H9 (cell line): ENCODE measurements around the gene ABHD4. TPM values are rescaled to one million over a fixed set of nuclear protein-coding genes. Genes with fewer than 3 reads are reported as not detected.

Experiments
- DNase-seq: peaks from one replicate; pipeline ENCODE4 v3.0.0-alpha.2; 2017
- H2AFZ ChIP-seq: one replicate; pipeline ENCODE4 v1.6.1; 2013; ENCODE audit warnings: mild to moderate bottlenecking, low read length, control low read depth, moderate library complexity
- H2AK5ac ChIP-seq: 2 replicates; pipeline ENCODE4 v1.6.1; 2013; ENCODE audit warnings: low read length, control low read depth, mixed read lengths; ENCODE audit not compliant: insufficient read length
- H2BK120ac ChIP-seq: one replicate; pipeline ENCODE4 v1.6.1; 2013; ENCODE audit warnings: low read depth, mild to moderate bottlenecking, low read length, control low read depth, inconsistent platforms; ENCODE audit not compliant: poor library complexity, severe bottlenecking
- H2BK12ac ChIP-seq: 2 replicates; pipeline ENCODE4 v1.6.1; 2013; ENCODE audit warnings: low read length, control low read depth, mixed read lengths, low read depth; ENCODE audit not compliant: insufficient read length
- H2BK15ac ChIP-seq: 2 replicates; pipeline ENCODE4 v1.6.1; 2013; ENCODE audit warnings: low read depth, low read length, control low read depth
- H2BK20ac ChIP-seq: one replicate; pipeline ENCODE4 v1.6.1; 2013; ENCODE audit warnings: low read depth, mild to moderate bottlenecking, low read length, control low read depth, inconsistent platforms; ENCODE audit not compliant: poor library complexity, severe bottlenecking
- H2BK5ac ChIP-seq: 2 replicates; pipeline ENCODE4 v1.6.1; 2013; ENCODE audit warnings: low read length, control low read depth, mixed read lengths; ENCODE audit not compliant: insufficient read length
- H3K14ac ChIP-seq: 2 replicates; pipeline ENCODE4 v1.6.1; 2013; ENCODE audit warnings: low read length, control low read depth; ENCODE audit not compliant: insufficient read depth
- H3K18ac ChIP-seq: 2 replicates; pipeline ENCODE4 v1.6.1; 2013; ENCODE audit warnings: low read depth, mild to moderate bottlenecking, mixed read lengths, low read length, control low read depth; ENCODE audit not compliant: insufficient read length
- H3K23ac ChIP-seq: 2 replicates; pipeline ENCODE4 v1.6.1; 2013; ENCODE audit warnings: low read length, control low read depth, mixed read lengths, low read depth; ENCODE audit not compliant: insufficient read length
- H3K23me2 ChIP-seq: 2 replicates; pipeline ENCODE4 v1.6.1; 2013; ENCODE audit warnings: low read depth, mild to moderate bottlenecking, mixed read lengths, low read length, control low read depth; ENCODE audit not compliant: insufficient read length, poor library complexity, severe bottlenecking
- H3K27ac ChIP-seq: 2 replicates; pipeline ENCODE4 v1.5.1; 2013; ENCODE audit warnings: low read length, control low read depth, mixed read lengths, low read depth; ENCODE audit not compliant: insufficient read length
- H3K27me3 ChIP-seq: 2 replicates; pipeline ENCODE4 v1.6.1; 2013; ENCODE audit warnings: low read length, control low read depth, inconsistent platforms; ENCODE audit not compliant: insufficient read depth
- H3K4ac ChIP-seq: 2 replicates; pipeline ENCODE4 v1.6.1; 2013; ENCODE audit warnings: low read depth, mild to moderate bottlenecking, control low read depth, inconsistent platforms, low read length, moderate library complexity
- H3K4me1 ChIP-seq: 2 replicates; pipeline ENCODE4 v1.6.1; 2013; ENCODE audit warnings: low read length, control low read depth, inconsistent platforms; ENCODE audit not compliant: insufficient read depth
- H3K4me2 ChIP-seq: 2 replicates; pipeline ENCODE4 v1.6.1; 2013; ENCODE audit warnings: low read length, control low read depth, mixed read lengths; ENCODE audit not compliant: insufficient read length, insufficient read depth
- H3K56ac ChIP-seq: 2 replicates; pipeline ENCODE4 v1.6.1; 2013; ENCODE audit warnings: low read depth, mild to moderate bottlenecking, mixed read lengths, low read length, control low read depth; ENCODE audit not compliant: insufficient read length
- H3K79me1 ChIP-seq: 2 replicates; pipeline ENCODE4 v1.6.1; 2013; ENCODE audit warnings: low read depth, mild to moderate bottlenecking, moderate library complexity, low read length, control low read depth, inconsistent platforms; ENCODE audit not compliant: insufficient read depth, poor library complexity, severe bottlenecking
- H3K79me2 ChIP-seq: 2 replicates; pipeline ENCODE4 v1.6.1; 2013; ENCODE audit warnings: low read length, control low read depth, inconsistent platforms; ENCODE audit not compliant: insufficient read depth
- H3K9ac ChIP-seq: 2 replicates; pipeline ENCODE4 v1.6.1; 2013; ENCODE audit warnings: low read length, control low read depth, mixed read lengths; ENCODE audit not compliant: insufficient read length; ENCODE audit errors: extremely low read depth
- H3K9me3 ChIP-seq: one replicate; pipeline ENCODE4 v1.6.1; 2013; ENCODE audit warnings: low read depth, low read length, inconsistent platforms; ENCODE audit not compliant: control insufficient read depth
- H3T11ph ChIP-seq: one replicate; pipeline ENCODE4 v1.6.1; 2013; ENCODE audit warnings: mild to moderate bottlenecking, low read length, control low read depth, inconsistent platforms
- H4K20me1 ChIP-seq: one replicate; pipeline ENCODE4 v1.6.1; 2013; ENCODE audit not compliant: control insufficient read depth, insufficient read length, insufficient read depth
- H4K5ac ChIP-seq: 2 replicates; pipeline ENCODE4 v1.6.1; 2013; ENCODE audit warnings: low read depth, mild to moderate bottlenecking, mixed read lengths, low read length, control low read depth; ENCODE audit not compliant: insufficient read length
- H4K8ac ChIP-seq: replicated peaks from 2 replicates; pipeline ENCODE4 v1.6.1; 2013; ENCODE audit warnings: low read length, control low read depth, mixed read lengths, low read depth; ENCODE audit not compliant: insufficient read length
- H4K91ac ChIP-seq: 2 replicates; pipeline ENCODE4 v1.6.1; 2013; ENCODE audit warnings: low read depth, mild to moderate bottlenecking, moderate library complexity, mixed read lengths, low read length, control low read depth; ENCODE audit not compliant: insufficient read length
- H3K27ac Mint-ChIP-seq, 3 experiments: 2 replicates in 2 of 3; 3 replicates in 1 of 3; pipeline ENCODE4 v1.8.0; 2020 to 2021; ENCODE audit warnings: mixed read lengths in 3 of 3, mild to moderate bottlenecking in 1 of 3, moderate library complexity in 1 of 3
- H3K27me3 Mint-ChIP-seq: 2 replicates; pipeline ENCODE4 v1.8.0; 2021; ENCODE audit warnings: low read depth, mild to moderate bottlenecking, moderate library complexity, mixed read lengths
- H3K36me3 Mint-ChIP-seq, 3 experiments: 2 replicates in 2 of 3; 3 replicates in 1 of 3; pipeline ENCODE4 v1.8.0; 2020 to 2021; ENCODE audit warnings: low read depth in 3 of 3, mixed read lengths in 3 of 3; ENCODE audit not compliant: insufficient read depth in 1 of 3
- H3K4me1 Mint-ChIP-seq, 2 experiments: 2 replicates each; pipeline ENCODE4 v1.8.0; 2020; ENCODE audit warnings: mixed read lengths in 2 of 2
- H3K4me3 Mint-ChIP-seq, 2 experiments: 2 replicates in 1 of 2; 3 replicates in 1 of 2; pipeline ENCODE4 v1.8.0; 2020 to 2021; ENCODE audit warnings: mild to moderate bottlenecking in 2 of 2, mixed read lengths in 2 of 2, moderate library complexity in 1 of 2
- H3K9me3 Mint-ChIP-seq, 2 experiments: 2 replicates in 1 of 2; 3 replicates in 1 of 2; pipeline ENCODE4 v1.8.0; 2020; ENCODE audit warnings: mild to moderate bottlenecking in 2 of 2, mixed read lengths in 2 of 2, moderate library complexity in 1 of 2
- CTCF ChIP-seq: fragments of 200-600 bp; sonication (generic); conservative IDR thresholded peaks from 3 replicates; pipeline ENCODE4 v1.8.0; 2021; ENCODE audit warnings: antibody characterized with exemption, mild to moderate bottlenecking
- WGBS: extraction: QIAGEN DNeasy Blood & Tissue Kit; methylation state at CpG from one replicate; pipeline ENCODE4 v1.1.7; 2013; ENCODE audit warnings: missing lambda C conversion rate, low lambda C conversion rate, mixed read lengths; ENCODE audit not compliant: insufficient read length; ENCODE audit errors: extremely low coverage; 5-methylcytosine and 5-hydroxymethylcytosine counted together
- total RNA-seq: library from RNA; stranded (reverse); gene quantifications from 2 replicates; pipeline ENCODE4 v1.2.1, GENCODE V29; 2021

ABHD4 gene
- total RNA-seq, 1 experiment from 2014 or later = 21.8 TPM

DNA sequence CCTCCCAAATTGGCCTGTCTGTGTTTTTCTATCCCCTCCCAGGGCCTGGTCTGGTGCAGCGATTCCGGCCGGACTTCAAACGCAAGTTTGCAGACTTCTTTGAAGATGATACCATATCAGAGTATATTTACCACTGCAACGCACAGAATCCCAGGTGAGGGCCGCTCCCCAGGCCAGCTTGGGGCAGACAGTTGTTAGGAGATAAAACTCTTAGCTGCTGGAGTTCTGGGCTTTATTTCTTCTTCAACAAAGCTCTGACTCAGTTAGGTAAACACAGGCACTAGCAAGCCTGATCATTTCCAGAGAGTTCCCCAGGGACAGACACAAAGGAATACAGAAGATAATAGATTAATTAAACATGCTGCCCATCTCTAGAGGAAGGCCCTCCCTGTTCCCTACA, 8.3 kb downstream of the ABHD4 start:
- no CpG with 5 or more reads among the region's 6 CpGs for WGBS
- Histone ChIP-seq H3K9ac (no peak overlapping the region), H3K18ac (no peak overlapping the region), H3K9me3 (no peaks in the 10 kb centered on the region), H2BK120ac (no peak overlapping the region), H3K4me2 (no peak overlapping the region), H3K56ac (no peak overlapping the region), H2AFZ (no peak overlapping the region), H2BK20ac (no peak overlapping the region), H4K8ac (no peak overlapping the region), H3K27ac (no peak overlapping the region), H3K4ac (no peak overlapping the region), H2BK5ac (no peak overlapping the region), H3K14ac (no peak overlapping the region), H2BK12ac (no peak overlapping the region), H2AK5ac (no peak overlapping the region), H4K5ac (no peak overlapping the region), H4K20me1 (no peaks in the 10 kb centered on the region), H3K79me1 (no peaks in the 10 kb centered on the region), H2BK15ac (no peak overlapping the region), H3K23ac (no peak overlapping the region), H3K23me2 (no peaks in the 10 kb centered on the region), H3K27me3 (no peaks in the 10 kb centered on the region), H4K91ac (no peak overlapping the region), H3K4me1 (no peaks in the 10 kb centered on the region), H3T11ph (no peak overlapping the region), H3K79me2 (no peaks in the 10 kb centered on the region)
- no peak for DNase-seq
- Mint-ChIP-seq H3K27me3 (no peaks in the 10 kb centered on the region), H3K4me3 (no peak overlapping the region), H3K36me3 (peaks cover 38 to 80% (median 75%) of the 10 kb centered on the region in 3 experiments), H3K4me1 (no peaks in the 10 kb centered on the region), H3K27ac (no peak overlapping the region; a peak in 1 of 7 replicates), H3K9me3 (no peaks in the 10 kb centered on the region)
- TF ChIP-seq CTCF = no peak
